GM20000 (cell line): ENCODE results near the gene RSPH6A.

Experiments
- DNase-seq: peaks from one replicate; pipeline ENCODE4 v3.0.0; 2012; ENCODE audit warnings: low spot score
- CTCF ChIP-seq: IDR thresholded peaks from 2 replicates; pipeline ENCODE4 v1.5.1; 2012; ENCODE audit warnings: mild to moderate bottlenecking, control low read depth; ENCODE audit errors: extremely low read depth, missing control alignments

Gene RSPH6A

GRCh38 chr19:45814851-45815480 is at the start of gene RSPH6A:
TSS of gene RSPH6A (minus strand) at chr19:45815308. CDS start at chr19:45815176, 132 bp downstream.
- no peak for TF ChIP-seq CTCF
- DNase-seq, result no peak

GRCh38 chr19:45864629-45865082 is 49.5 kb upstream of the RSPH6A start:
- no peak for TF ChIP-seq CTCF
- DNase-seq, result no peak

GRCh38 chr19:45863840-45864628 is 48.9 kb upstream of the RSPH6A start, which contains the start of gene FOXA3:
TSS of gene FOXA3 (plus strand) at chr19:45864326. CDS start at chr19:45864457, 131 bp downstream.
- DNase-seq, result peak; percentile 95
- peak; percentile 62 for TF ChIP-seq CTCF

GRCh38 chr19:45863335-45863839 is 48.3 kb upstream of the RSPH6A start:
- TF ChIP-seq CTCF, result no peak
- no peak for DNase-seq

- TF ChIP-seq CTCF, result no peak
- peak; percentile 99 for DNase-seq
Observed at GRCh38 chr19:45862564-45863334, 47.6 kb upstream of the RSPH6A start, which contains the start of gene SYMPK. TSS of gene SYMPK (minus strand) at chr19:45863147. CDS start at chr19:45854495, 8,652 bp downstream.

GRCh38 chr19:45862271-45862563 is 47.1 kb upstream of the RSPH6A start:
- DNase-seq, result no peak

More at GRCh38 chr19:45862271-45862563, 47.1 kb upstream of the RSPH6A start:
- TF ChIP-seq CTCF, result no peak
